DMS 273 treated with DMSO at 0.1 percent for 48 hours (cell line): ENCODE results near the gene PLET1.

Experiments
- DNase-seq: peaks from one replicate; lab custom pipeline; 2025; lab: John Stamatoyannopoulos, UW

The PLET1 gene, protein sequence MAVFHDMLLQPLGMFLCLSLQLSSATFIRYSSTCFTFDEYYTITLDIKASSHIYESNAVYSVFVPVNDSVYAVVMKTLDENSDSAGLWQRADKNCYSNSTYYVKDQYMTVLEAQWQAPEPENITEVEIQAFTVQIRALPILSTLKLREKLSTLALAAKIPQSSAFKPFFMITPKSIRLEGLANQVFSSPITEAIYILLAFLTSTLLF

DNA sequence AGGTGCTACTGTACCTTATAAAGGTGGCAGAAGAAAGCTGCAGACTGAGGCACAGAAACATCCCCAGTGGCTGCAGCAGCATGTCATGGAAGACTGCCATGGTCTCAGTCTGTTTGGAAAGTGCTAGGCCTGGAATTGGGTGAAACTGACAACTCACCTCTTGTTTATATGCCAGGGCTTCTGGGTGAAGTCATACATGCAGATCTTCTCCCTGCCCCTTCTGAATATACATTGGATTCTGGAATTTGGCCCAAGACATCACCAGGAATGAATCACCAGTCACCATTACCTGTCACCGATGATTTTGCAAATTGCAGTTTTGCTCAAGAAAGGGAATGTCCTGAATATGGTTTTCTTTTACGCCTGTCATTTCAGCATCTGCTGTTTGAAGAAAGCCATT, at the start of gene PLET1:
TSS of gene PLET1 (minus strand) at position 371 of the 400 bp plus-strand sequence. CDS start at position 100, 271 bp downstream.
- DNase-seq: no peak

GRCh38 chr11:112310419-112310818, 49.8 kb upstream of the PLET1 start:
- DNase-seq: no peak

DNA sequence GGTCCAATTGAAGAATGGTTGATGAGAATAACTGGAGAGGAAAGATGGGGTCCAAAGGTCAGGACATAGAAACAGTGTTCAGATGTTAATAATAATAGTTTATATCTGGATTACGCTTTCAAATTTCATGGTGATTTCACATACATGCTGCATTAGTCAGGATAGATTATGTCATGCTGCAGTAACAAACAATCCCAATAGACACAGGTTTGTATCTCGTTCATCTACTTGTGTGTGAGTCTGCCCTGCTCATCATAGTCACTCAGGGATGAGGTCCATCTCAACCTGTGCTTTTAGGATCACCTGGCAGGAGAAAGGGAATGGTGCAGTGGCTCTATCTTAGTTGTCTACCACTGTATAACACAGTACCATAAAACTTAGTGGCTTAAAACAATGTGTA, 48.0 kb upstream of the PLET1 start:
- DNase-seq: no peak

DNA sequence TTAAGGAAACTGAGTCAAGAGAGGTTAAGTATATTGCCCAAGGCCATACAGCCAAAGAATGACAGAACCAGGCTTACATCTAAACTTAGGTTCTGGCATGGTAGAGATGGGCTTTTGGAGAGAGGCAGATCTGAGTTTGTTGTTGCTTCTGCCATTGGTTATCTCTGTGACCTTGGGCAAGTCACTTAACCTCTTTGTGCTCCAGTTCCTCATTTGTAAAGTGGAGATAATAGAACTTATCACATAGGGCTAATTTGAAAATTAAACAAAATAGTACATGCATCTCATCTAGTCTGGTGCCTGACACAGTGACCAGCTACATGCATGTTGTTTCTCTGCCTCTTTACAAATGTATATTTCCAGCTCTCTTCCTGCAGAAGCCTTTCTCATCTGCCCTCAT, 47.0 kb upstream of the PLET1 start:
- DNase-seq: no peak

DNA sequence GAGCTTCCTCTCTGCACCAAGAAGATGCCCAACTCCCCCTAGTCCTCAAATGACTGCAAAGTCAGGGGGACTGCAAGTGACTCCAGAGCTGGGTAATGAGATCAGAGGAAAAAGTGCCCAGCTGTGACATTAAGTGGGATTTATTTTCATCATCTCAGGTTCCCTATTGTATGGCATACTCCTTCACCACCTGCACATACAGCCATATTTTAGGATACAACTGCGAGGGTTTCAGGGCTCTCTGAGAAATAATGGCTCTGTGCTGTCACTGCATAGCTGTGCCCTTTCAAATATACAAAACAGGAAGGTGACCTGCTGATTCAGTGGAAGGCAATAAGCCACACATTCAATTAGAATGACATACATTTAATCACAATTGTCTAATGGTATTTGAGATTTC, 45.6 kb upstream of the PLET1 start:
- DNase-seq: no peak

GRCh38 chr11:112304914-112305313, 44.3 kb upstream of the PLET1 start:
- DNase-seq: no peak

- DNase-seq: no peak
Measured at GRCh38 chr11:112303616-112304015, 43.0 kb upstream of the PLET1 start.

- no peak for DNase-seq
Measured at GRCh38 chr11:112302226-112302868, 41.7 kb upstream of the PLET1 start.

DNA sequence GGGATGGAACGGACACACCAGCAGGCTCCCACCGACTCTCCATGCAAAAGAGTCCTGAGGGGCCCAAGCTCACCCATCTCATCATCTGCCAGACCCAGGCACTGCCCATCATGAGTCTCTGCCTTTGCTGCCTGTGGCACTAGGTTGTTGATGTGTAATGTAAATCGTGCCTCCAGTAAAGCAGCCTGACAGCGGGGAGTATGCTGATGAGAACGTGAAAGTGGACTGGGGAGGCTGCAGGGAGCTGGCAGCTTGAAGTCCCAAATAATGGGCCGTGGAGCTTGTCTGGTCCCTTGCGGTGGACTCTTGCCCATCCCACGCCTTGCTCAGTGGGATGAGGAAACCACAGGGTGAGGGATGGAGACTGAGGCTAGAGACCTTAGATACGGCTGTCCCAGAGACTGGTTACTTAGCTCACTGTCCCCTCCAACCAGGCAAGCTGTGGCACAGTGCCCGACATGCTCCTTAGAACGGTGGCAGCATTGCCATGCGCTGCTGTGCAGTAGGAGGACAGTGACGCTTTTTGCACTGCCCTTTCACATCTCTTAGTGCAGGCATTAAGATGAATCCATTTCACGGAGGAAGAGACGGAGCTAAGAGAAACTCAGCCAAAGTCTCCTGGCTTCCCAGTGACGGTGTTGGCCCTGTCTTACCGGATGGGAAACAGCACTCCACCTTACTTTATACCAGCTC, 39.6 kb upstream of the PLET1 start:
- no peak for DNase-seq

GRCh38 chr11:112298535-112298934, 37.9 kb upstream of the PLET1 start:
- DNase-seq: no peak

GRCh38 chr11:112297248-112297866, 36.7 kb upstream of the PLET1 start:
- DNase-seq: no peak

DNA sequence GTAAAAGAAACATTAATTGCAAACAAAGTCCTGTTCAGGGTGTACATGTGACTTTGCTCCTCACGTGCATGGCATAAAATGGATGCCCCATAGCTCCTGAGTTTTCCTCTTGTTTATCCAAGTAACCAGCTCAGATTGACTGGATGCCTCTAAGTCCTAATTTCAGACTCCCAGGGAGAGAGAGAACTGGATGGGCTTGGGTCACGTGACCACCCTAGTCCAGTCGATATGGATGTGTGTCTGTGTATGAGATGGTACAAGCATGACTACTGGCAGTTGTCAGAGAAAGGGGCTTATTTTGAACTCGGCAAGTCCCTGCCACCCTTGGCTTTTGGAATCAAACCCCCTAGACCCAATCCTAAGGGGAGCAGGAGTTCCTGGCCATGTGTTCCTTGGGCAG, 35.4 kb upstream of the PLET1 start:
- no peak for DNase-seq

GRCh38 chr11:112294688-112295340, 34.2 kb upstream of the PLET1 start:
- no peak for DNase-seq

DNA sequence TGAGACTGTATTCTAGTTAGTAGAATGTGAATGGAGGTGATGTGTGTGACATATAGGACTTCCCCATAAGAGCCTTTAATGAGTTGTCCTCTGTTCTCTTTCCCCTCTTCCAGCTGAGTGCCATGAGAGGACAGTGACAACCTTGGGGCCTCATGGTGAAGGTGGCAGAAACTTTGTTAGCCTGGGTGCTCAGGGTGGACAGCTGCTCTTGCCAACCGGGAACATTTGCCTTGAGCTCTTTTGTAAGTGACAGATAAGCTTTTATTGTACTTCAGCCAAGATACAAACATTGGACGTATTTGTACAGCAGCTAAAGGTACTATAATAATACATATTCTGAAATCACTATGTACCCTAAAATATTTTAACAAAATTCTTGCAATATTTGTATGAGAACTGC, 33.0 kb upstream of the PLET1 start:
- no peak for DNase-seq

DNA sequence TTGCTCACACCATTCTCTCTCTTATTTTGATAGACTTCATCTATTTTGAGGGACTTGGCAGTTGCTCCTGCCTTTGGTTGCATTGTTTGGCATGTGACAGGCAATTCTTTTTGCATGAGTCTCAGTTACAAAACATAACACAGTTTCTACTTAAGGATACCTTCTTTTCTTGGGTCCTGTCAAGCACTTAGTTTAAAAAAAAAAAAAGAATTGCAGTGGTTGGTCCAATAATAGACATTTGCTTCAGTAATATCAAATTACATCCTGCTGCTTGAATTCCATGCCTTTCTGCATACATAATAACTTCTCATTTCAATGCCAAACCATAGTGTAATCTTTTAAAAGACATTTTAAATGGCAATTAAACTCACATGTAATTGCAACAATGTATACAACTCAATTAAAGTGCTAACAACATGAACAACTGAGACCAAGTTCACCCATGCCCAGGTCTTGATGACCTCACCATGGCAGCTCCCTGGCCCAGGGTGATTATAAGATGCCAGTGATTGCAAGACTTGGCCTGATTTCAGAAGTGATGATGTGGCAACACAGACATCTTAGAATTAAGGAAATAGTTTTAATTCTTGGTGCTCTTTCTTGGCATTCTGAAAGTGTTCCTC, 32.2 kb upstream of the PLET1 start:
- no peak for DNase-seq

DNA sequence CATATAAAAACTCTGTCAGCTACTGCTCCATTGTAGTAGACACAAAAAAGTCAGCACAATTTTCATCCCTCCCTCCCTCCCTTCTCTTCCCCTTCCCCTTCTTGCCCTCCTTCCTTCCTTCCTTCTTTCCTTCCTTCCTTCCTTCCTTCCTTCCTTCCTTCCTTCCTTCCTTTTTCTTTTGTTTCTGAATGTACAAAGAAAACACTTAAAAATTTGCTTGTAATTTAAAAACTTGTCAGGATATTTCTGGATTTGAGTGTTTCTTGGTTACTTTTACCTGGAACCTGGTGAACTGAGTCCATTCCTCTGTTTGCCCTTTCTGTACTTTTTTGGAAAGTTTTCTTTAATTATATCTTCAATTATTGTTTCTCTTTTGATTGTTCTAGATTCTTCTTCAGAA, 31.5 kb upstream of the PLET1 start:
- no peak for DNase-seq

GRCh38 chr11:112291191-112291590, 30.5 kb upstream of the PLET1 start:
- DNase-seq: no peak

- DNase-seq: no peak
Measured at GRCh38 chr11:112290493-112290850, 29.8 kb upstream of the PLET1 start.

GRCh38 chr11:112289588-112290492, 29.2 kb upstream of the PLET1 start:
- DNase-seq: no peak

GRCh38 chr11:112288021-112288420, 27.4 kb upstream of the PLET1 start:
- DNase-seq: no peak

DNA sequence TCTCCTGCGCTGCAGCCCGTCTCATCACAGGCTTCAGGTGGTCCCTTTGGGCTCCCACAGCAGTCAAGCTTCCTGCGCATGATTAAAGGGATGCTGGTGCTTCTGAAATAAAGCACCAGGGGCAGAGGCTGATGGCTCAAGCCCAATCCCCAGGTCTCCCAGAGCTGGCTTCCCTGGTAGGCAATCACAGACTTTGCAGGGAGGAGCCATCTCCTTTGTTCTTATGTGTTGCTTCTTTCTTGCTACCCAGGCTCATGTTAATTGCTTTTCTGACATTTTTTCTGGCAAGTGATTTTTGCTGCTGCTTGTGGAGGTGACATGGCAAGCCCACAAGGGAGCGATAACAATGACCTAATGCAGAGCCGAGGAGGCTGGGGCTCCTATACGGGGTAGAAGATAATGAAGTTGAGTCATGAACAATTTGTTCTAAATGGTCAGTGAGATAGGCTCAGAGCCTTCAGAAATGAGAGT, 25.2 kb upstream of the PLET1 start:
- no peak for DNase-seq
